GM19025 (cell line): ENCODE data around the gene ARTN.

Experiments
- ATAC-seq: cut with Tn5 transposase; IDR thresholded peaks from one replicate; pipeline ENCODE4 v1.9.1; 2021; ENCODE audit warnings: mild to moderate bottlenecking, low read depth, moderate library complexity; ENCODE audit not compliant: unreplicated experiment

The ARTN gene, protein sequence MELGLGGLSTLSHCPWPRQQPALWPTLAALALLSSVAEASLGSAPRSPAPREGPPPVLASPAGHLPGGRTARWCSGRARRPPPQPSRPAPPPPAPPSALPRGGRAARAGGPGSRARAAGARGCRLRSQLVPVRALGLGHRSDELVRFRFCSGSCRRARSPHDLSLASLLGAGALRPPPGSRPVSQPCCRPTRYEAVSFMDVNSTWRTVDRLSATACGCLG

GRCh38 chr1:43933386-43934100 lies at the start of gene ARTN:
TSS of gene ARTN (plus strand) at chr1:43933801. CDS start at chr1:43935657, 1,856 bp downstream.
- ATAC-seq = no peak

GRCh38 chr1:43885279-43885801 lies 48.3 kb upstream of the ARTN start:
- no peak for ATAC-seq

DNA sequence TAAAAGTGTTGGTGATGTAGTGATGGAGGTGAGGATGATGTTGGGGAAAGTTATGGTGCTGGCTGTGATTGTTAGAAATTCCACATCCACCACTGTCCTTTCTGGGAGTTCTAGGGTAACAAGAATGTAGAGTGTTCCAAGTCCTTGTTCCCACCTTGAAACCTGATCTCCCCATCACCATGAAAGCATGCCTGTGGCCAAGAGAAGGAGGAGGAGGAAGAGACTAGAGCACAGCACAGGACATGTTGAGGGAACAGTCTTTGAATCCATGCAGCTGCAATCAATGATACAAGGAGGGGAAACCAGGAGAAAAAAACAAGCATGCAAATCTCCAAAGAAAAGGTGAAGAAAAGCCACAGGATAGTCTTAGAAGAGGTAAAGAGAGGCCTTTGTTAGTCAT lies 45.9 kb upstream of the ARTN start:
- no peak for ATAC-seq

- ATAC-seq = no peak
Observed at GRCh38 chr1:43890815-43891214, 42.8 kb upstream of the ARTN start.

DNA sequence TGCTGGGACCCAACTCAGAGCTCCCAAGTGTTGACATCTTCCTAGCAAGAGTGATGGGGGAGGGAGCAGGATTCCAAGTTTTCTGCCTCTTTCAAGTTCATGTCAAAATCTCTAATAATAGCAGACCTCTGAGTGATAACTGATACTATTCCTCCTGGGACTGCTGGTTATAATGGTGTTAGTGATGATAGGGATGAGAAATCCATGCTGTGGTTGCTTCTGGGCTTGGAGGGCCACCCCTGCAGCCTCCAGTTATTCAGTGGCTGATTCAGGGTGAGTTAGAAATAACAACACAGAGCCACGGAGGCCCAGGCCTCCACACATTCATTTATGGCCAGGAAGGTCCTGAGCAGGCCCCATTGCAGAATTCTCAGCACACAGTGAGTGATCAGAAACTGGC lies 40.6 kb upstream of the ARTN start:
- ATAC-seq = no peak

GRCh38 chr1:43898981-43899380 lies 34.6 kb upstream of the ARTN start:
- no peak for ATAC-seq

- ATAC-seq = no peak
Observed at GRCh38 chr1:43900386-43900785, 33.2 kb upstream of the ARTN start.

DNA sequence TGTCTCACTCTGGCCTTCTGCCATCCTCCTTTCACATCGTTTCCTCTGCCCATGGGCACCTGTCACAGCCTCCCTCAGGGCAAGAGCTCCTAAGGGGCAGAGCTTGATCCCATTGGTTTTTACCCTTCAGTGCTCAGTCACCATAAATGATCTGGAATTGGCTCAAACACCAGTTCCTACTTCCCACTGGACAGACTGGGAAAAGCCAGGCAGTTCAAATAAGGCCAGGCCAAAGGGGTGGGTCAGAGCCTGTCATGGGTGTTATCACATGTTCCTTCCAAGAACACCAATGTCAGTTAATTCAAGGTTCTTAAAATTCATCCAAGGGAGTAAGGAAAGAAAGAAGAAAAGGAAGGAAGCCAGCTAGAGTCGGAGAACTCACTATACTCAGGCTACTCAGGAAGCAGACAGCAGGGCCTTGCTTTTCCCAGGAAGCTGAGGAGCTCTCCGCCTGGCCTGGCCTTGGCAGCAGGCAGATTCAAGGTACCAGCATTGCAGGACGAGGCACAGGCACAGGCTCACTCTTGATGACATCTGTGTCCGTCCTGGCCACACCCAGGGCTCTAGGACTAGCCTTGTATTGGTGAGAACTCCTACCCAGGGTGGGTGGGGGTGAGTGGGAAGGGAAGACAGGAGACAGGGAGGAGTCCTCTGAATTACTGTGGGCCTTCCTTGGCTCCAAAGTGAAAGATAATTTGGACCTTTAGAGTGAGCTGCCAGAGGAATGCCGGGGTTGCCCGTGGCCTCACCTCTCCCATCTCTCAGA lies 32.2 kb upstream of the ARTN start:
- no peak for ATAC-seq

DNA sequence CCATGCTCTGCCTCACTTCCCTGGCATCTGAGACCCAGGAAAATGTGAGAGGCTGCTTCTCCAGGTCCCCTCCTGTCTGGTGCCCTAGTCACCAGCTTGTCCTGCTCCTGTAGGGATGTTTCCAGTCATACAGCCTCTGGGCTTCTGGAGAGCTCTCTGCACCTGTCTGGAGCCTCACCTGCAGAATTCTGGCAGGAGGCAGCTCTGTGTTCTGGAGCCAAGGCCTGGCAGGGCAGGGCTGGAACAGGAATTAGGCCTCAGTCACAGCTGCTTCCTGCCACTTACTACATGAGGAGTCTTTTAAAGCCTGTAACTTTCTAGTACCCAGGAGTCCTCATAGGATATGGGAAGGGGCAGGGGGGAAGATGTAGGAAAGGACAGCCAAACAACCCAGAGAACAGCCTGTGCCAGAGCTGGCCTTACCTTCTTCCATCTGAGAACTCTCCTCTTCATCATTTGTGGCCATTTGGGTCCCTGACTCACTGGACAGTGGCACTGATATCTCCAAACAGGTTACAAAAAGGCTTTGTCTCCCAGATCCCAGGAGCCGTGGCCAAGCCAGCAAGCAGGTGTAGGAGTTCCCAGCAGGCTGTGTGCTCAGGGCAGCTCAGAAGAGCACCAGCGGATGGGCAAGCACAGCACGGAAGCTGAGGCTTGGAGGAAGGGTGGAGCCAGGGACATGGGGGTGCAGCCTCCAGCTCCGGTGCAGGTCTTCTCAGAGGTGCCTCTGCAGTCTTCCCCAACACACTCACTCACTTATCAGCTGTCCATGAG lies 31.4 kb upstream of the ARTN start:
- ATAC-seq = no peak

- ATAC-seq = no peak
Observed at GRCh38 chr1:43904660-43905551, 28.7 kb upstream of the ARTN start.

GRCh38 chr1:43908226-43908625 lies 25.4 kb upstream of the ARTN start:
- no peak for ATAC-seq

- ATAC-seq = no peak
Observed at GRCh38 chr1:43908858-43909257, 24.7 kb upstream of the ARTN start.

DNA sequence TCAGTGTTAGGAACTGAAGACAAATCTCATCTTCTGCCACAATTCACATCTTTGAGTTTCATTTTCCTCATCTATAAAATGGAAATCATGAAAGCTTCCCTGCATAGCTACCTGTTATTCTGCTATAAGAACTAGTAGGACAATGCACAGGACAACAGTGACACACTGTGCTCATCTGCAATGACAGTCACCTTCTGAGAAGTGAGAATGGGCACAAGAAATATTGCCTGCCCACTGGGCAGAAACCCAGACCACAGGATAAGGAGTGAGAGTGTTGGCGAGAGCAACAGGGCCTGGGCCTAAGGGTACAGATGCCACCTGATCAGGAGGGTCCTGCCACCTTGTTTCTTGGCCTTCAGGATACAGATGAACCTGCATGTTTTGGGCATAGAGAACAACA lies 23.3 kb upstream of the ARTN start:
- no peak for ATAC-seq

DNA sequence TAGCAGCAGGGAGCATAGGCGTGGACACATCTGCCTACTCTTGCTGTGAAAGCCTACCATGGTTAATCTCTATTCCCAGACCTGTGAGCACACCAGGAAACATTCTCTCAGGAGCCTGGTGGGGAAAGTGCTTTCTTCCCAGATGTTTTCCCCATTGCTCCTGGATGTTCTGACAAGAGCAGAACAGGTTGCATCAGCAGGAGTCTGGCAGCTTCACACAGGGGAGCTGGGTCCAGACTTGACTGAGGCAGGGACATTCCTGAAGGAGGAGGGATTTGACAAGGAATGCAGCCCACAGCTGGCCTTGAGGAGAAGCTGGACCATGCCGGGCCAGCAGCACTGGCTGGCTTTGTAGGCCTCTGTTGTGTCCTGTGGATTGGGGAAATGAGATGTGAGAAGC lies 21.0 kb upstream of the ARTN start:
- ATAC-seq = no peak

DNA sequence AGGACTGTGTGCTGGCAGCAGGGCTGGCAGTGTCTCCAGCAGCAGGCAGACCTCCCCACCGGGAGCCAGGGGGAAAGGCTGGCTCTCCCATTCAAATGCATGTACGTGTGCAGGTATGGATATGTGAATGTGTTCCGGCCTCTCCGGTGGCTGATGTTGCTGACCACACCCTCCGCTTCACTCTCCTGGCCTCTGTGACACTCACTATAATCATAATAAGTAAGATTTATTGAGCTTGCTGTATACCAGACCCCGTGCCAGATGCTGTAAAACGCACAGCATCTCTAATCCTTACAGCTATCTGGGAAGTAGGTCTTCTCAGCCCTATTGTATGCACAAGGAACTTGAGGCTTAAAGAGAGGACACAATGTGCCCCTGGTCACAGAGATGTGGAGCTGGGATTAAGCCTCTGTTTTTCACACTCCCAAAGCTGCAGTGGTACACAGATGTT lies 20.5 kb upstream of the ARTN start:
- no peak for ATAC-seq

DNA sequence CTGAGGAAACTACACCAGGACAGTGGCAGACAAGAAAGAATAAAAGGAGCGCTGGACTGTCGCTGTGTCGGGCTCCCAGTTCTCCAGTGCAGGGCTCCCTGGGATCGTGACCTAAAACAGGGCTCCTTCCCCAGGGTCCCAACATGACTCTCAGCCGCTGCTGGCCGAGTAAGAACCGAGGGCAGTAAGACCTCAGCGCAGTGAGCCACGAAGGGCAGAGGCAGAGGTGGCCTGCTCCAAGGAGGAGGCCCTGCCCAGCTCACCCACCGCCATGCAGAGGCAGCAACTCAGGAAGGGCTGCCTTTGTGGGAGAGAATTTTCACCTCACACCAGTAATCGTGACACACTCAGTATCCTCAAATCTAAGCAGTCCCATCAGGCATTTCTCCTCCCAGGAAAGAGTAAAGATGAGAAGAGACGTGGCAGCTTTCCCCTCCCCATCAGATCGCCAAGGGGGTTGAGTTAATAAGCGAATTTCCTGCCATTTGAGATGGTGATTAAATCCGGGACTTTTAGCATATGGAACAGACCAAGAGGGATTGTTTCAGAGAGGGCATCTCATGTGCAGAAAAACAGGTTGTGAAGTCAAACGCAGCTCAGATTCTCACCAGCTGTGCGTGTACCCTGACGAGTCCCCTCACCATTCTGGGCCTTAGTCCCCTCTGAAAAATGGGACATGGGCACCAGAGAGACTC lies 19.8 kb upstream of the ARTN start:
- no peak for ATAC-seq

- ATAC-seq = no peak
Observed at GRCh38 chr1:43914576-43915525, 18.8 kb upstream of the ARTN start.

DNA sequence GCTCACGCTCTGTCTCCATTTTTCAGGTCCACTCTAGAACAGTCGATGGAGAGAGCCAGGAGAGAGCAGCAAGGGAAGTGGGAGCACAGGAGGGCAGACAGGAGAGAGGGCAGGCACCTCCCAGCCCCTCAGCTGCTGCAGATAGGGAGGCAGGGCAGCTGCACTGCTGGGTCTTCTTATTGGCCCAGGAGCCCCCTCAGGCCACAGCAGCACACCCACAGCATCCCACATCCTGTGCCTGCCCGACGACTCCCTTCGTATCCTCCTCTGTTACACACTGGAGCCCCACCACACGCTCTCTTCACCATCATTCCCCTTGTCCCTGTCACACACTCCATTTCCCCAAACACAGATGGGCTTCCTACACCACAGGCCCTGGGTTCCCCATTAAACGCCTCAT lies 13.7 kb upstream of the ARTN start:
- ATAC-seq = no peak
